SU-DHL-6 (cell line): Measurements from ENCODE around the gene SORL1.

Experiments
- EZH2phosphoT487 ChIP-seq: fragments of 200-600 bp; sonication (generic), shearing (Covaris generic); conservative IDR thresholded peaks from 2 replicates; pipeline ENCODE4 v1.6.1; 2018; ENCODE audit warnings: mild to moderate bottlenecking, antibody characterized with exemption, low read length, moderate library complexity, mixed read lengths
- TF ChIP-seq, protein P1 (sequence below): fragments of 200-600 bp; sonication (generic); IDR thresholded peaks from one replicate; pipeline ENCODE4 v1.5.1; 2017; ENCODE audit warnings: antibody characterized with exemption, mild to moderate bottlenecking, low read length, moderate library complexity; ENCODE audit not compliant: insufficient read depth, poor library complexity, severe bottlenecking

DNA sequence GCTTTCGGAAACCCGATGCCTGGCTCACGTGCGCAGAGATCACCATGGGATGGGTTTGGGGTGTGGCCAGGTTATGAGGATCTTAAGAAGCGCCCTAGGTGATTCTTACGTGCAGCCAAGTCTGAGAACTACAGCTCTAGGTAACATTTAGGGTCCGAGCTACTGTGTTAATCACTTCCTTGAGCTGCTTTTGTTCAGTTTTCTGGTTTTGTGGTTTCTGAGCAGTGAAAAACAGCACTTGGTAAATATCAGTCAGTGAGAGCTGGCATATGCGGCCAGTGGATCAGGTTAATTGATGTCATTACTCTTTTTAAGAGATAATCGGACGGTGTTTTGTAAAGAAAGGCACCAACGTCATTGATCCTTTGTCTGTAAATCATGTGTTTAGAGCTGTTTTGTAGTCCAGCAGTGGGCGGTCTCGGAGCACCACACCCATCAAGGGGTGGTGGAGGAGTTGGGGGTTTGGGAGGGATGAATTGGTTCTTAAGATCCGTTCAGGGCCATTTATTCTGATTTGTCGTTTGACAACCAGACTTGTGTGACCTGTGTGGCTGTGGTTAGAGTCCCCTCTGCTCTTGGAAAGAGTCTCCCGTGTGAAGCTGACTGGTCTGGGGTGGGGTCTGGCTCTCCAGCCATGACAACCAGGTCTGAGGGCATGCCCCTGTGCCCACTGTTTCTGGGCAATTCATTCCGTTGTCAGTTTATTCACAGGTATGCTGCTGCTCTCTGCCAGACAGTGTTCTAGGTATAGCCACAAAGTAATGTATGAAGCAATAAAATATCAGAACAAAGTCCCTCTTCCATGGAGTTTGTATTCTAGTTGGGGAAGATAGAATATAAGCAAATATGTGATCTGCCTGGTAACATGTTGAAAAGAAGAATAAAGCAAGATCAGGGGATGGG lies 62.6 kb downstream of the SORL1 start:
- TF ChIP-seq, protein P1, sequence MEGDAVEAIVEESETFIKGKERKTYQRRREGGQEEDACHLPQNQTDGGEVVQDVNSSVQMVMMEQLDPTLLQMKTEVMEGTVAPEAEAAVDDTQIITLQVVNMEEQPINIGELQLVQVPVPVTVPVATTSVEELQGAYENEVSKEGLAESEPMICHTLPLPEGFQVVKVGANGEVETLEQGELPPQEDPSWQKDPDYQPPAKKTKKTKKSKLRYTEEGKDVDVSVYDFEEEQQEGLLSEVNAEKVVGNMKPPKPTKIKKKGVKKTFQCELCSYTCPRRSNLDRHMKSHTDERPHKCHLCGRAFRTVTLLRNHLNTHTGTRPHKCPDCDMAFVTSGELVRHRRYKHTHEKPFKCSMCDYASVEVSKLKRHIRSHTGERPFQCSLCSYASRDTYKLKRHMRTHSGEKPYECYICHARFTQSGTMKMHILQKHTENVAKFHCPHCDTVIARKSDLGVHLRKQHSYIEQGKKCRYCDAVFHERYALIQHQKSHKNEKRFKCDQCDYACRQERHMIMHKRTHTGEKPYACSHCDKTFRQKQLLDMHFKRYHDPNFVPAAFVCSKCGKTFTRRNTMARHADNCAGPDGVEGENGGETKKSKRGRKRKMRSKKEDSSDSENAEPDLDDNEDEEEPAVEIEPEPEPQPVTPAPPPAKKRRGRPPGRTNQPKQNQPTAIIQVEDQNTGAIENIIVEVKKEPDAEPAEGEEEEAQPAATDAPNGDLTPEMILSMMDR: no peak
- TF ChIP-seq EZH2phosphoT487: no peak
